GM21515 (cell line): ENCODE data around the gene ZNF423.
A peak's percentile ranks its signal among the peaks of the same experiment; 100 is the strongest.

Experiments
- ATAC-seq: cut with Tn5 transposase; IDR thresholded peaks from one replicate; pipeline ENCODE4 v1.9.1; 2021; ENCODE audit not compliant: unreplicated experiment

The ZNF423 gene

GRCh38 chr16:49605536-49606254 lies 250.2 kb downstream of the ZNF423 start:
- ATAC-seq = no peak

GRCh38 chr16:49604602-49605001 lies 251.3 kb downstream of the ZNF423 start:
- ATAC-seq = no peak

GRCh38 chr16:49603956-49604355 lies 252.0 kb downstream of the ZNF423 start:
- ATAC-seq = no peak

DNA sequence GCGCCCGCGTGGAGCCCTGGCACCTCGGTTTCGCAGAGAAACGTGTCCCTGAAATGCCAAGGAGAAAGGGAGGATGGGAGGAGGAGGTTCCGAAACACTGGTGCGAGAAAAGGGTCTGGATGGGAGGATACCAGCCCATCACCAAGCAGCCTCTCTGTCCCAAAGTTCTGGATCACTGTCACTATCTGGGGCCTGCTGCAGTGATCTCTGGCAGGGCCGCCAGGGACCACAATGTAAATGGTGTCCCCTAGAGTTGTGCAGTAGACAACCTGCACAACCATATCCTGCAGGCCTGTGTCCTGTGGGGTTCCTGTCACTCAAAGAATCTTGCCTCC lies 253.0 kb downstream of the ZNF423 start:
- no peak for ATAC-seq

- ATAC-seq = no peak
Measured at GRCh38 chr16:49602201-49602975, 253.5 kb downstream of the ZNF423 start.

GRCh38 chr16:49601576-49601975 lies 254.3 kb downstream of the ZNF423 start:
- ATAC-seq = no peak

DNA sequence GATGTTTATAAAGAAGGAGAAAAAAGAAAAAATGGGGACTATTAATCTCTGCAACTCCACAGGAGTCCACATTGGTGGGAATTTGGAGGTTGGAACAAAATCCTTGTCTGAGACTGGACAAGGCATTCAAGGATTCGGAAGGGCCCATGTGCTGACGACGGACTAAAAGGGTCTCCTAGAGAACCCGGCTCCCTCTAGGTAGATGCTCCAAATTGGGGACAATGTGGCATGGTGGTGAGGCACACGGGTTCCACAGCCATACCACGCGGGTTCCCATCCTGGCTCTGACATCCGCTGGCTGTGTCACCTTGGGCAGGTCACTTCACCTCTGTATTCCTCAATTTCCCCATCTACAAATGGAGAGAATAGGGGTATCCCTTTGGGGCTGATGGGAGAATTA lies 254.9 kb downstream of the ZNF423 start:
- ATAC-seq = no peak

GRCh38 chr16:49600536-49600935 lies 255.4 kb downstream of the ZNF423 start:
- ATAC-seq = no peak

- no peak for ATAC-seq
Measured at GRCh38 chr16:49599704-49600103, 256.2 kb downstream of the ZNF423 start.

- ATAC-seq = no peak
Measured at GRCh38 chr16:49599281-49599680, 256.6 kb downstream of the ZNF423 start.

GRCh38 chr16:49598383-49599170 lies 257.3 kb downstream of the ZNF423 start:
- ATAC-seq = peak; percentile 73

GRCh38 chr16:49597796-49598195 lies 258.1 kb downstream of the ZNF423 start:
- no peak for ATAC-seq

GRCh38 chr16:49596648-49597291 lies 259.1 kb downstream of the ZNF423 start:
- ATAC-seq = no peak

DNA sequence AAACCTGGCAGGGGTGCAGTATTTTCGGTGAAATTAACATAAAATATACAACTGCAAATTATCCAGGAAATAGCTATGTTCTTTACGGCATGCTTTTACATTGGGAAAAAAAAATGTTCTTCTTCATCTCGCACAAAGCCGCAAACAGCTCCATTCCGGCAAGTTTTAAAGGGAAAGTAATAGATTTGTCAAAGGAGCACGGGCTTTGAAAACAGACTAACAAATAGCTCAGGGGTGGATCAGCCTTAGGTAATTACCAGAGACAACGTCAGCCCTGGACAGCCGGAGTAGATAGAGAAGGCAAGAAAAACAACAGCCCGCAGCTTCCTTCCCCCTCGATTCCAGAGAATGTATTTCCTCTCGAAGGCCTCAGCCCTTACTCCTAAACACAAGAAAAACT lies 259.8 kb downstream of the ZNF423 start:
- ATAC-seq = no peak

DNA sequence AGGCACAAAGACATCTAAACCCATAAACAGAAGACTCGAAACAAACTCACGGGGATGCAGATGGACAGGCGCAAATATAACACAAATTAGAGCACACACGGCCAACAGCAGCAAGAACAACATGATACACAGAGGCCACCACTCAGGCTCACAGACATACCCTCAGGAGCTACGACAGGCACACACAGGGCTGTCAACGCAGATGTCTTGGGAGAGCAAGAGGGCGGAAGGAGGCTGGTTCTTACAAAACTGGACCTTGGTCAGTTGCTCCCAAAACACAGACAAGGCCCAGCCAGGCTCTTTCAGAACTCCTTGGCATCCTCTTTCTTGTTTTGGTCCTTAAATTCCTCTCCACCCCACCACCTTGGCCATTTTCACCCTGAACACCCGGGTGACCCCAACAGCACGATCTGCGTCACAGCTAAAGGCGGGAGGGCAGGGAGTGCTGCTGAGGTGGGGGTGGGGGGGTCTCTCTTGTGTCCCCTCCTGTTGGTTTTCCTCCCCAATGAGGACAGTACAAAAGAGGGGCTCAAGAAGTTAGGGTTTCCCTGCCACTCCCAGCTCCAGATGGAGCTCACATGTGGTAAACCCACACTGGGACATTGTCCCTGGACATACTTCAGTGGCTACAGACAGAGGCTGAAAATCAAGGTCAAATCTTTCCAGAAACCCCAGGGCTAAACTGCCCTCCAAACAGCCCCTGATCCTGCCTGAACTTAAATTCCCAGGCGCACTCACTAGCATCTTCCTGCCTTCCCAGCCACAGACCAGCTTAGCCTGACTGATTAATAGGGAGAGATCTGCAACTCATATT lies 261.0 kb downstream of the ZNF423 start:
- ATAC-seq = no peak

DNA sequence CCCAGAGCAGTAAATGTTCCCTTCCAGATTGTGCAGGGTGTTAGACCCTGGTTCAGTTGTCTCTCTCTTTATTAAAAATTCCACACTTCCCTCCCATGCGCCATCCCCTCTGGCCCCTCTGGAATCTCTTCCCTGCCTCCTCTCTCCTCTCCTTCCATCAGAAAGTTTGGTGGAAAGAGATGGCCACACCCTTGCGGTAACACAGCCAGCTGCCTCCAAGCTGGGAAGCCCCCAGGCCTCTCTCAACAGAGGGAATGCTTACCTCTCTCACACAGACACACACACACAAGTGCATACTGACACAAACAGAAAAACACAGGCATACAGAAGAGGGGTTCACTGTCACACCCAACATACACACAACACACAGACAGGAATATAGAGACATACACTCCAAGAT lies 261.8 kb downstream of the ZNF423 start:
- no peak for ATAC-seq

DNA sequence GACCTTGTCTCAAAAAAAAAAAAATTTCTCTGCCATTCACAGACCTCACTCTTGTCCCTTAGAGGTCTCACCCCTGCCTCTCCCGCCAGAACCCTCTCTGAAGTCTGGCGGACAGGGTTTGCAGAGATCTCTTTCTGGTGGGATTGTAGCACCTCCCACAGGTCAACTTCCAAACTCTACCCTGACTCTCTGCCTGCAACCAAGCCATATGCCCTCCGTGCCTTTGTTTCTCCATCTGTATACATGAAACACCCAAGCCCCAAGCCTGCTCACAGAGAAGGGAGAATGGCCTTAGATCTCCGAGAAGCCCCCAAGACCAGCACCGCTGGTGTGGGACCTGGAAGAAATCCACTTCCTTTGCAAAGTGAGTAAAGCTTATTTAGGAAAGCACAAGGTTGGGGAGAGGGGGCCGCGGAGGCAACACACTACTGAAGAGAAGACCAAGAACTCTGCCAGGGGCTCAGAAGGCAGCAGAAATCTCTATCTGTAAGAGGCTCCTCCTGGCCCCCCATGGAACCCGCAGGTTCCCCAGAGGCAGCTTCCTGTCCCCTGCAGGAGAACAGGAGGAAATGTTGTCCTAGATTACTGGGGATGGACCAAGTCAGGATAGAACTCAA lies 262.4 kb downstream of the ZNF423 start:
- ATAC-seq = no peak

GRCh38 chr16:49592546-49593423 lies 263.1 kb downstream of the ZNF423 start:
- peak; percentile 63 for ATAC-seq
